GM23338 (cell line): ENCODE data around the gene CA12. TPM values are rescaled to one million over a fixed set of nuclear protein-coding genes. Genes with fewer than 3 reads are reported as not detected.

Source experiments
- ATAC-seq: fragments of 200-7000 bp; cut with Tn5 transposase; 3 replicates; pipeline ENCODE4 v1.9.1; 2020
- DNase-seq: peaks from one replicate; pipeline ENCODE4 v3.0.0-alpha.2; 2015; ENCODE audit warnings: low spot score
- H2AFZ ChIP-seq: fragments of 200-600 bp; sonication (generic); 2 replicates; pipeline ENCODE4 v1.8.0; 2016; ENCODE audit warnings: antibody characterized with exemption, mild to moderate bottlenecking, moderate library complexity
- H3F3A ChIP-seq: fragments of 200-600 bp; sonication (generic); replicated peaks from 2 replicates; pipeline ENCODE4 v1.8.0; 2017; ENCODE audit warnings: antibody characterized with exemption, mixed run types, low read depth
- H3K27ac ChIP-seq: fragments of 200-600 bp; sonication (generic); 2 replicates; pipeline ENCODE4 v1.6.1; 2016; ENCODE audit warnings: low read depth
- H3K27me3 ChIP-seq: fragments of 200-600 bp; sonication (generic); 2 replicates; pipeline ENCODE4 v1.8.0; 2016; ENCODE audit warnings: mild to moderate bottlenecking, mixed run types, moderate library complexity; ENCODE audit not compliant: insufficient read depth
- H3K36me3 ChIP-seq: fragments of 200-600 bp; sonication (generic); 2 replicates; pipeline ENCODE4 v1.8.0; 2016; ENCODE audit warnings: mild to moderate bottlenecking; ENCODE audit not compliant: insufficient read depth
- H3K4me1 ChIP-seq: fragments of 200-600 bp; sonication (generic); 2 replicates; pipeline ENCODE4 v1.8.0; 2016; ENCODE audit warnings: mild to moderate bottlenecking, moderate library complexity; ENCODE audit not compliant: insufficient read depth
- H3K4me2 ChIP-seq: fragments of 200-600 bp; sonication (generic); 2 replicates; pipeline ENCODE4 v1.7.1; 2017; ENCODE audit warnings: mixed run types
- H3K4me3 ChIP-seq: fragments of 200-600 bp; sonication (generic); 2 replicates; pipeline ENCODE4 v1.6.1; 2016; ENCODE audit warnings: mixed run types
- H3K79me2 ChIP-seq: fragments of 200-600 bp; sonication (generic); replicated peaks from 2 replicates; pipeline ENCODE4 v1.8.0; 2017; ENCODE audit warnings: mild to moderate bottlenecking; ENCODE audit not compliant: insufficient read depth
- H3K9me2 ChIP-seq: fragments of 200-600 bp; sonication (generic); 2 replicates; pipeline ENCODE4 v1.8.0; 2017; ENCODE audit not compliant: insufficient read depth
- H4K20me1 ChIP-seq: fragments of 200-600 bp; sonication (generic); replicated peaks from 2 replicates; pipeline ENCODE4 v1.8.0; 2017; ENCODE audit warnings: mild to moderate bottlenecking; ENCODE audit not compliant: insufficient read depth
- H3K27ac Mint-ChIP-seq: 2 replicates; pipeline ENCODE4 v1.8.0; 2020; ENCODE audit warnings: inconsistent platforms, mild to moderate bottlenecking, moderate library complexity, mixed read lengths
- H3K27me3 Mint-ChIP-seq: 3 replicates; pipeline ENCODE4 v1.8.0; 2022; ENCODE audit warnings: low read depth, mild to moderate bottlenecking, moderate library complexity, mixed read lengths, inconsistent platforms; ENCODE audit not compliant: insufficient read depth, poor library complexity
- H3K36me3 Mint-ChIP-seq: 3 replicates; pipeline ENCODE4 v1.8.0; 2021; ENCODE audit warnings: low read depth, mild to moderate bottlenecking, inconsistent platforms, moderate library complexity, mixed read lengths
- H3K4me1 Mint-ChIP-seq: 3 replicates; pipeline ENCODE4 v1.8.0; 2020; ENCODE audit warnings: mild to moderate bottlenecking, inconsistent platforms, mixed read lengths
- H3K4me3 Mint-ChIP-seq: 3 replicates; pipeline ENCODE4 v1.8.0; 2021; ENCODE audit warnings: moderate library complexity, mild to moderate bottlenecking, inconsistent platforms, mixed read lengths
- H3K9me3 Mint-ChIP-seq: 3 replicates; pipeline ENCODE4 v1.8.0; 2020; ENCODE audit warnings: moderate library complexity, mild to moderate bottlenecking, inconsistent platforms, mixed read lengths
- CREB1 ChIP-seq: fragments of 250-450 bp; sonication (Bioruptor Pico); IDR thresholded peaks from 2 replicates; pipeline ENCODE4 v1.5.0; 2020; ENCODE audit warnings: low read depth, mild to moderate bottlenecking, moderate library complexity
- EZH2 ChIP-seq: fragments of 200-600 bp; sonication (generic); IDR thresholded peaks from one replicate; pipeline ENCODE4 v1.8.0; 2017; ENCODE audit warnings: antibody characterized with exemption, mild to moderate bottlenecking, low read depth; ENCODE audit not compliant: unreplicated experiment
- EZH2phosphoT487 ChIP-seq: fragments of 200-600 bp; sonication (generic); IDR thresholded peaks from one replicate; pipeline ENCODE4 v1.8.1; 2018; ENCODE audit warnings: antibody characterized with exemption; ENCODE audit not compliant: unreplicated experiment
- JUNB ChIP-seq: IDR thresholded peaks from one replicate; pipeline ENCODE4 v1.6.1; 2016; ENCODE audit warnings: antibody characterized with exemption; ENCODE audit not compliant: unreplicated experiment
- NANOG ChIP-seq: IDR thresholded peaks from 2 replicates; pipeline ENCODE4 v1.6.1; 2016; ENCODE audit warnings: antibody characterized with exemption, borderline replicate concordance
- POLR2AphosphoS5 ChIP-seq: IDR thresholded peaks from 2 replicates; pipeline ENCODE4 v1.6.1; 2016; ENCODE audit warnings: antibody characterized with exemption, low read depth
- STAT1 ChIP-seq: IDR thresholded peaks from one replicate; pipeline ENCODE4 v1.6.1; 2016; ENCODE audit warnings: antibody characterized with exemption; ENCODE audit not compliant: unreplicated experiment
- ZNF114 ChIP-seq: fragments of 250-450 bp; sonication (Bioruptor Pico); IDR thresholded peaks from 2 replicates; pipeline ENCODE4 v1.5.0; 2020; ENCODE audit warnings: mild to moderate bottlenecking, moderate library complexity
- ZNF331 ChIP-seq: fragments of 250-450 bp; sonication (Bioruptor Pico); IDR thresholded peaks from 2 replicates; pipeline ENCODE4 v1.5.0; 2020; ENCODE audit warnings: low read depth, mild to moderate bottlenecking, moderate library complexity
- polyA plus RNA-seq: library from polyadenylated mRNA; unstranded; fragments of >200 nt; fragmentation: Nextera tagmentation; extraction: Ambion mirVana; gene quantifications from 2 replicates; pipeline ENCODE4 v1.2.1, GENCODE V29; 2016
- total RNA-seq: library from RNA; depleted of rRNA; stranded (reverse); fragments of >200 nt; shearing (Covaris generic); gene quantifications from 2 replicates; pipeline ENCODE4 v1.2.3, GENCODE V29; 2014
- TF ChIP-seq, protein P1 (sequence below), 2 experiments: fragments of 200-600 bp in 1 of 2; sonication (generic) in 1 of 2; conservative IDR thresholded peaks; 2 replicates each; pipeline versions ENCODE4 v1.5.1 to v1.6.1; 2016 to 2017; ENCODE audit warnings: antibody characterized with exemption in 2 of 2, low read depth in 2 of 2, mild to moderate bottlenecking in 2 of 2, moderate library complexity in 1 of 2
- TF ChIP-seq, protein P2 (sequence below): IDR thresholded peaks from 2 replicates; pipeline ENCODE4 v1.6.1; 2016; ENCODE audit warnings: antibody characterized with exemption
- TF ChIP-seq, protein P3 (sequence below): fragments of 250-450 bp; sonication (Bioruptor Pico); IDR thresholded peaks from 2 replicates; pipeline ENCODE4 v1.5.0; 2020; ENCODE audit warnings: mild to moderate bottlenecking, moderate library complexity
- TF ChIP-seq, protein P4 (sequence below): IDR thresholded peaks from one replicate; pipeline ENCODE4 v1.6.1; 2018; ENCODE audit warnings: antibody characterized with exemption; ENCODE audit not compliant: unreplicated experiment

Gene CA12
- total and polyA plus RNA-seq, 2 experiments from 2014 or later = 2.9 to 5.2 TPM

DNA sequence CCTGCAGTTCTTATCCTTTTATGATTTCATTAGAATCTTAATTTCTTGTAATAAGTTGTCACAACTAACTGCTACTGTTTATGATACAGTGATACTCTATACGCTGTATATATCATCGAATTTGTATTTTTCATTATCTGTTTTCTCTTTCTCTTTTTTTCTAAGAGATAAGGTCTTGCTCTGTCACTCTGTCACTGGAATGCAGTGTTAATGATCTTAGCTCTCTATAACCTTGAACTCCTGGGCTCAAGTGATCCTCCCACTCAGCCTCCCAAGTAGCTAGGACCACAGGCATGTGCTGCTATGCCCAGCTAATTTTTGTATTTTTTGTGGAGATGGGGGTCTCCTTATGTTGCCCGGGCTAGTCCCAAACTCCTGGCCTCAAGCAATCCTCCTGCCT, 89.4 kb downstream of the CA12 start:
- no peak overlapping the region for H3K4me2 ChIP-seq

More for the DNA sequence above, 89.4 kb downstream of the CA12 start:
- no peaks in the 10 kb centered on the region for H3K9me2 ChIP-seq
- H3K79me2 ChIP-seq = no peaks in the 10 kb centered on the region
- H3K4me3 ChIP-seq = no peak overlapping the region
- H3K4me1 Mint-ChIP-seq = peaks cover 6% of the 10 kb centered on the region; the same call in 2 of the 3 replicates
- H3F3A ChIP-seq = no peaks in the 10 kb centered on the region
- H2AFZ ChIP-seq = no peak overlapping the region
- H3K9me3 Mint-ChIP-seq = no peaks in the 10 kb centered on the region; the same call in 2 of the 3 replicates
- H3K36me3 ChIP-seq = no peaks in the 10 kb centered on the region
- H3K27ac ChIP-seq = no peak overlapping the region
- peaks cover 16% of the 10 kb centered on the region; the same call in 2 of the 3 replicates for H3K36me3 Mint-ChIP-seq
- no peaks in the 10 kb centered on the region for H3K27me3 Mint-ChIP-seq
- H3K4me1 ChIP-seq = no peaks in the 10 kb centered on the region
- TF ChIP-seq, protein P1, sequence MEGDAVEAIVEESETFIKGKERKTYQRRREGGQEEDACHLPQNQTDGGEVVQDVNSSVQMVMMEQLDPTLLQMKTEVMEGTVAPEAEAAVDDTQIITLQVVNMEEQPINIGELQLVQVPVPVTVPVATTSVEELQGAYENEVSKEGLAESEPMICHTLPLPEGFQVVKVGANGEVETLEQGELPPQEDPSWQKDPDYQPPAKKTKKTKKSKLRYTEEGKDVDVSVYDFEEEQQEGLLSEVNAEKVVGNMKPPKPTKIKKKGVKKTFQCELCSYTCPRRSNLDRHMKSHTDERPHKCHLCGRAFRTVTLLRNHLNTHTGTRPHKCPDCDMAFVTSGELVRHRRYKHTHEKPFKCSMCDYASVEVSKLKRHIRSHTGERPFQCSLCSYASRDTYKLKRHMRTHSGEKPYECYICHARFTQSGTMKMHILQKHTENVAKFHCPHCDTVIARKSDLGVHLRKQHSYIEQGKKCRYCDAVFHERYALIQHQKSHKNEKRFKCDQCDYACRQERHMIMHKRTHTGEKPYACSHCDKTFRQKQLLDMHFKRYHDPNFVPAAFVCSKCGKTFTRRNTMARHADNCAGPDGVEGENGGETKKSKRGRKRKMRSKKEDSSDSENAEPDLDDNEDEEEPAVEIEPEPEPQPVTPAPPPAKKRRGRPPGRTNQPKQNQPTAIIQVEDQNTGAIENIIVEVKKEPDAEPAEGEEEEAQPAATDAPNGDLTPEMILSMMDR (conservative IDR thresholded peaks at IDR 0.05; ENCODE audit: low read depth in 2 of 2) = no peak
- TF ChIP-seq STAT1 = no peak
- TF ChIP-seq JUNB = no peak
- TF ChIP-seq, protein P2, sequence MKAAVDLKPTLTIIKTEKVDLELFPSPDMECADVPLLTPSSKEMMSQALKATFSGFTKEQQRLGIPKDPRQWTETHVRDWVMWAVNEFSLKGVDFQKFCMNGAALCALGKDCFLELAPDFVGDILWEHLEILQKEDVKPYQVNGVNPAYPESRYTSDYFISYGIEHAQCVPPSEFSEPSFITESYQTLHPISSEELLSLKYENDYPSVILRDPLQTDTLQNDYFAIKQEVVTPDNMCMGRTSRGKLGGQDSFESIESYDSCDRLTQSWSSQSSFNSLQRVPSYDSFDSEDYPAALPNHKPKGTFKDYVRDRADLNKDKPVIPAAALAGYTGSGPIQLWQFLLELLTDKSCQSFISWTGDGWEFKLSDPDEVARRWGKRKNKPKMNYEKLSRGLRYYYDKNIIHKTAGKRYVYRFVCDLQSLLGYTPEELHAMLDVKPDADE = no peak
- TF ChIP-seq EZH2phosphoT487 = no peak
- no peak for TF ChIP-seq EZH2
- TF ChIP-seq, protein P3, sequence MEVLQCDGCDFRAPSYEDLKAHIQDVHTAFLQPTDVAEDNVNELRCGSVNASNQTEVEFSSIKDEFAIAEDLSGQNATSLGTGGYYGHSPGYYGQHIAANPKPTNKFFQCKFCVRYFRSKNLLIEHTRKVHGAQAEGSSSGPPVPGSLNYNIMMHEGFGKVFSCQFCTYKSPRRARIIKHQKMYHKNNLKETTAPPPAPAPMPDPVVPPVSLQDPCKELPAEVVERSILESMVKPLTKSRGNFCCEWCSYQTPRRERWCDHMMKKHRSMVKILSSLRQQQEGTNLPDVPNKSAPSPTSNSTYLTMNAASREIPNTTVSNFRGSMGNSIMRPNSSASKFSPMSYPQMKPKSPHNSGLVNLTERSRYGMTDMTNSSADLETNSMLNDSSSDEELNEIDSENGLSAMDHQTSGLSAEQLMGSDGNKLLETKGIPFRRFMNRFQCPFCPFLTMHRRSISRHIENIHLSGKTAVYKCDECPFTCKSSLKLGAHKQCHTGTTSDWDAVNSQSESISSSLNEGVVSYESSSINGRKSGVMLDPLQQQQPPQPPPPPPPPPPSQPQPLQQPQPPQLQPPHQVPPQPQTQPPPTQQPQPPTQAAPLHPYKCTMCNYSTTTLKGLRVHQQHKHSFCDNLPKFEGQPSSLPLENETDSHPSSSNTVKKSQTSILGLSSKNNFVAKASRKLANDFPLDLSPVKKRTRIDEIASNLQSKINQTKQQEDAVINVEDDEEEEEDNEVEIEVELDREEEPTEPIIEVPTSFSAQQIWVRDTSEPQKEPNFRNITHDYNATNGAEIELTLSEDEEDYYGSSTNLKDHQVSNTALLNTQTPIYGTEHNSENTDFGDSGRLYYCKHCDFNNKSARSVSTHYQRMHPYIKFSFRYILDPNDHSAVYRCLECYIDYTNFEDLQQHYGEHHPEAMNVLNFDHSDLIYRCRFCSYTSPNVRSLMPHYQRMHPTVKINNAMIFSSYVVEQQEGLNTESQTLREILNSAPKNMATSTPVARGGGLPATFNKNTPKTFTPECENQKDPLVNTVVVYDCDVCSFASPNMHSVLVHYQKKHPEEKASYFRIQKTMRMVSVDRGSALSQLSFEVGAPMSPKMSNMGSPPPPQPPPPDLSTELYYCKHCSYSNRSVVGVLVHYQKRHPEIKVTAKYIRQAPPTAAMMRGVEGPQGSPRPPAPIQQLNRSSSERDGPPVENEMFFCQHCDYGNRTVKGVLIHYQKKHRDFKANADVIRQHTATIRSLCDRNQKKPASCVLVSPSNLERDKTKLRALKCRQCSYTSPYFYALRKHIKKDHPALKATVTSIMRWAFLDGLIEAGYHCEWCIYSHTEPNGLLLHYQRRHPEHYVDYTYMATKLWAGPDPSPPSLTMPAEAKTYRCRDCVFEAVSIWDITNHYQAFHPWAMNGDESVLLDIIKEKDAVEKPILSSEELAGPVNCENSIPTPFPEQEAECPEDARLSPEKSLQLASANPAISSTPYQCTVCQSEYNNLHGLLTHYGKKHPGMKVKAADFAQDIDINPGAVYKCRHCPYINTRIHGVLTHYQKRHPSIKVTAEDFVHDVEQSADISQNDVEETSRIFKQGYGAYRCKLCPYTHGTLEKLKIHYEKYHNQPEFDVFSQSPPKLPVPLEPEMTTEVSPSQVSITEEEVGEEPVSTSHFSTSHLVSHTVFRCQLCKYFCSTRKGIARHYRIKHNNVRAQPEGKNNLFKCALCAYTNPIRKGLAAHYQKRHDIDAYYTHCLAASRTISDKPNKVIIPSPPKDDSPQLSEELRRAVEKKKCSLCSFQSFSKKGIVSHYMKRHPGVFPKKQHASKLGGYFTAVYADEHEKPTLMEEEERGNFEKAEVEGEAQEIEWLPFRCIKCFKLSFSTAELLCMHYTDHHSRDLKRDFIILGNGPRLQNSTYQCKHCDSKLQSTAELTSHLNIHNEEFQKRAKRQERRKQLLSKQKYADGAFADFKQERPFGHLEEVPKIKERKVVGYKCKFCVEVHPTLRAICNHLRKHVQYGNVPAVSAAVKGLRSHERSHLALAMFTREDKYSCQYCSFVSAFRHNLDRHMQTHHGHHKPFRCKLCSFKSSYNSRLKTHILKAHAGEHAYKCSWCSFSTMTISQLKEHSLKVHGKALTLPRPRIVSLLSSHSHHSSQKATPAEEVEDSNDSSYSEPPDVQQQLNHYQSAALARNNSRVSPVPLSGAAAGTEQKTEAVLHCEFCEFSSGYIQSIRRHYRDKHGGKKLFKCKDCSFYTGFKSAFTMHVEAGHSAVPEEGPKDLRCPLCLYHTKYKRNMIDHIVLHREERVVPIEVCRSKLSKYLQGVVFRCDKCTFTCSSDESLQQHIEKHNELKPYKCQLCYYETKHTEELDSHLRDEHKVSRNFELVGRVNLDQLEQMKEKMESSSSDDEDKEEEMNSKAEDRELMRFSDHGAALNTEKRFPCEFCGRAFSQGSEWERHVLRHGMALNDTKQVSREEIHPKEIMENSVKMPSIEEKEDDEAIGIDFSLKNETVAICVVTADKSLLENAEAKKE (CRISPR knock-in tag) = no peak
- no peak for TF ChIP-seq ZNF114
- no peak for TF ChIP-seq CREB1
- TF ChIP-seq ZNF331 = no peak
- TF ChIP-seq, protein P4, sequence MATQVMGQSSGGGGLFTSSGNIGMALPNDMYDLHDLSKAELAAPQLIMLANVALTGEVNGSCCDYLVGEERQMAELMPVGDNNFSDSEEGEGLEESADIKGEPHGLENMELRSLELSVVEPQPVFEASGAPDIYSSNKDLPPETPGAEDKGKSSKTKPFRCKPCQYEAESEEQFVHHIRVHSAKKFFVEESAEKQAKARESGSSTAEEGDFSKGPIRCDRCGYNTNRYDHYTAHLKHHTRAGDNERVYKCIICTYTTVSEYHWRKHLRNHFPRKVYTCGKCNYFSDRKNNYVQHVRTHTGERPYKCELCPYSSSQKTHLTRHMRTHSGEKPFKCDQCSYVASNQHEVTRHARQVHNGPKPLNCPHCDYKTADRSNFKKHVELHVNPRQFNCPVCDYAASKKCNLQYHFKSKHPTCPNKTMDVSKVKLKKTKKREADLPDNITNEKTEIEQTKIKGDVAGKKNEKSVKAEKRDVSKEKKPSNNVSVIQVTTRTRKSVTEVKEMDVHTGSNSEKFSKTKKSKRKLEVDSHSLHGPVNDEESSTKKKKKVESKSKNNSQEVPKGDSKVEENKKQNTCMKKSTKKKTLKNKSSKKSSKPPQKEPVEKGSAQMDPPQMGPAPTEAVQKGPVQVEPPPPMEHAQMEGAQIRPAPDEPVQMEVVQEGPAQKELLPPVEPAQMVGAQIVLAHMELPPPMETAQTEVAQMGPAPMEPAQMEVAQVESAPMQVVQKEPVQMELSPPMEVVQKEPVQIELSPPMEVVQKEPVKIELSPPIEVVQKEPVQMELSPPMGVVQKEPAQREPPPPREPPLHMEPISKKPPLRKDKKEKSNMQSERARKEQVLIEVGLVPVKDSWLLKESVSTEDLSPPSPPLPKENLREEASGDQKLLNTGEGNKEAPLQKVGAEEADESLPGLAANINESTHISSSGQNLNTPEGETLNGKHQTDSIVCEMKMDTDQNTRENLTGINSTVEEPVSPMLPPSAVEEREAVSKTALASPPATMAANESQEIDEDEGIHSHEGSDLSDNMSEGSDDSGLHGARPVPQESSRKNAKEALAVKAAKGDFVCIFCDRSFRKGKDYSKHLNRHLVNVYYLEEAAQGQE = no peak
- TF ChIP-seq NANOG = no peak
- TF ChIP-seq POLR2AphosphoS5 = no peak
- H3K27ac Mint-ChIP-seq = no peak overlapping the region
- no peaks in the 10 kb centered on the region for H3K27me3 ChIP-seq
- no peaks in the 10 kb centered on the region for H4K20me1 ChIP-seq
- H3K4me3 Mint-ChIP-seq = no peak overlapping the region
- no peak for ATAC-seq
- no peak for DNase-seq
